ENCODE results near the gene C5orf47. TPM values are rescaled to one million over a fixed set of nuclear protein-coding genes. Genes with fewer than 3 reads are reported as not detected.
"Not testable (repeated sequence)": the region's sequence is repeated elsewhere in the genome, so short reads cannot be mapped to it uniquely, and the experiment has no call there.

C5orf47 gene
- polyA plus RNA-seq, 2 of the 4 experiments (the other 2 are of a cell fraction): 0.13 TPM; not detected in 1

DNA sequence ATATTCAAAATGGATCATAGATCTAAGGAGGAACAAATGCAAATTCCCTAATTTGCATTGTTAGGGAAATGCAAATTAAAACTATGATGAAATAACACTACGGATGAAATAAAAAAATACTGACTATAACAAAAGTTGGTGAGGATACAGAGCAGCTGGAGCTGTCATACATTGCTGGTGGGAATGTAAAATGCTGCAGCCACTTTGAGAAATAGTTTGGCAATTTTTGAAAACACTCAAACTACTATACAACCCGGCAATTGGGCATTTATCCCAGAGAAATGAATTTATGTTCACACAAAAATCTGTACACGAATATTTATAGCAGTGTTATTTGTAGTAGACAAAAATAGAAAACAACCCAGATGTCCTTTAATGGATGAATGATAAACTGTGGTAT is 22.5 kb downstream of the C5orf47 start:
- ATAC-seq (no peak), FAIRE-seq (no peak), DNase-seq (ENCODE audit: low read depth in 1 of 2, low spot score in 1 of 2) (no peak)
- TF ChIP-seq MAFK (IDR thresholded peaks at IDR 0.05; ENCODE audit: partially characterized antibody) (no peak), CHD2 (IDR thresholded peaks at IDR 0.05; ENCODE audit: low read length, partially characterized antibody) (no peak), ELK1 (IDR thresholded peaks at IDR 0.05; ENCODE audit: low read depth, low read length) (no peak)
- Histone ChIP-seq H3K4me2 (no peak overlapping the region), H3K4me1 (no peaks in the 10 kb centered on the region), H3K9me3 (no peaks in the 10 kb centered on the region), H3K27ac (no peak overlapping the region), H3K4me3 (no peak overlapping the region)
- ChIA-PET CTCF (interaction anchor here (0.6 to 1.7 kb wide), 3 partner anchors 23 to 1223 kb away, joined by 3 to 5 read pairs (median 3); partner anchors contain the start of gene NSG2), POLR2A (no interaction called here)
- 4% methylated on average over 3 of the region's 3 CpGs for WGBS (ENCODE audit: missing lambda C conversion rate)

DNA sequence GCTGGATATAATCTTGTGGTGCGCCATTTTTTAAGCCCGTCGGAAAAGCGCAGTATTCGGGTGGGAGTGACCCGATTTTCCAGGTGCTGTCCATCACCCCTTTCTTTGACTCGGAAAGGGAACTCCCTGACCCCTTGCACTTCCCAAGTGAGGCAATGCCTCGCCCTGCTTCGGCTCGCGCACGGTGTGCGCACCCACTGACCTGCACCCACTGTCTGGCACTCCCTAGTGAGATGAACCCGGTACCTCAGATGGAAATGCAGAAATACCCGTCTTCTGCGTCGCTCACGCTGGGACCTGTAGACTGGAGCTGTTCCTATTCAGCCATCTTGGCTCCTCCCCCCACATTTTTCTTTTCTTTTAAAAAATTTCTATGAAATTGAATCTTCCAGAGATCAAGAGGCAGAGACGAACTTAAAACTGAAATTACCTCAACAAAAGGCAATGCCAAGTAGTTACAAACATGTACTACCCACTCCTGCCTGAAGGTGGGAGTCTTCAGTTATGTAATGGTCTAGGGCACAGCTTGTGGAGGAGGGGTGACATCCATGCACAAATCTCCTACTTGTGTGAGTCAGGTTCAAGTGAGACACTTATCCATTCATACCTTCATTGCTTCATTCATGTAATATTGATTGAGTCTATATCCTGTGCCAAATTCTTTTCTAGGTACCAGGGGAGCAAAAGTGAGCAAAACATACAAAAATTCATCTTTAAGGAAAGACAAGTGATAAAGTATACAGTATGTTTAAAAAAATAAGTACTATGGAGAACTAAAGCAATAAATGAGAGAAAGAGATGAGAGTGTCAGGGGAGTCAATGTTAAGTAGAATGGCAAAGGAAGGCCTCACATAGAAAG is 31.3 kb downstream of the C5orf47 start:
- CTCF ChIA-PET: interaction anchor here (0.6 to 1.5 kb wide), 4 partner anchors 291 to 1033 kb away, joined by 3 to 10 read pairs (median 4); no protein-coding TSS in a partner anchor
- H3K9me3 ChIP-seq, H3K4me3 ChIP-seq, POLR2A ChIA-PET, H3K4me1 ChIP-seq, H3K27ac ChIP-seq: not testable (repeated sequence)
- WGBS (ENCODE audit: missing lambda C conversion rate): 62% methylated on average over 17 of the region's 19 CpGs
- peak; percentile 62 to 85; a peak in 5 of 6 replicates for ATAC-seq
- FAIRE-seq: peak; percentile 83
- H3K4me2 ChIP-seq: peak overlapping the region; percentile 47; the same call in 1 of the 3 replicates
- DNase-seq (ENCODE audit: low read depth in 1 of 2, low spot score in 1 of 2): peak; percentile 44 to 72
- TF ChIP-seq, protein P1, sequence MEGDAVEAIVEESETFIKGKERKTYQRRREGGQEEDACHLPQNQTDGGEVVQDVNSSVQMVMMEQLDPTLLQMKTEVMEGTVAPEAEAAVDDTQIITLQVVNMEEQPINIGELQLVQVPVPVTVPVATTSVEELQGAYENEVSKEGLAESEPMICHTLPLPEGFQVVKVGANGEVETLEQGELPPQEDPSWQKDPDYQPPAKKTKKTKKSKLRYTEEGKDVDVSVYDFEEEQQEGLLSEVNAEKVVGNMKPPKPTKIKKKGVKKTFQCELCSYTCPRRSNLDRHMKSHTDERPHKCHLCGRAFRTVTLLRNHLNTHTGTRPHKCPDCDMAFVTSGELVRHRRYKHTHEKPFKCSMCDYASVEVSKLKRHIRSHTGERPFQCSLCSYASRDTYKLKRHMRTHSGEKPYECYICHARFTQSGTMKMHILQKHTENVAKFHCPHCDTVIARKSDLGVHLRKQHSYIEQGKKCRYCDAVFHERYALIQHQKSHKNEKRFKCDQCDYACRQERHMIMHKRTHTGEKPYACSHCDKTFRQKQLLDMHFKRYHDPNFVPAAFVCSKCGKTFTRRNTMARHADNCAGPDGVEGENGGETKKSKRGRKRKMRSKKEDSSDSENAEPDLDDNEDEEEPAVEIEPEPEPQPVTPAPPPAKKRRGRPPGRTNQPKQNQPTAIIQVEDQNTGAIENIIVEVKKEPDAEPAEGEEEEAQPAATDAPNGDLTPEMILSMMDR (IDR thresholded peaks at IDR 0.05): peak; percentile 53
- peak; percentile 31; the same call in 2 of the 3 replicates for TF ChIP-seq SMC3 (IDR thresholded peaks at IDR 0.05)
- TF ChIP-seq RAD21 (conservative IDR thresholded peaks at IDR 0.05 in 1 of 2, IDR thresholded peaks at IDR 0.05 in 1 of 2): peak; percentile 62 to 82

DNA sequence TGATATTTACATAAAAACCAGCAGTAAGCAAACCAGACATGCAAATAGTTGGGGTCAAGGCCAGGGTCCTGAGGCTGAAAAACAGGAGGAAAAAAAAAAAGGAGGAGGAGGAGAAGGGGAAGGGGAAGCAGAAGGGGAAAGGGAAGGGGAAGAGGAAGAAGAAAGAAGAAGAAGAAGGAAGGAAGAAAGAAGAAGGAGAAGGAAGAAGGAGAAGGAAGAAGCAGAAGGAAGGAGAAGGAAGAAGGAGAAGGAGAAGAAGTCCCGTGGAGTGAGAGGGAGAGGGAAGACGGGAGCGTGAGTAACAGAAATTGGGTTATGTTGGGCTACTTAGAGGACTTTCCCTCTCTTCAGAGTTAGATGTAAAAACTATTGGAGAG is 31.9 kb downstream of the C5orf47 start:
- FAIRE-seq (no peak), ATAC-seq (no peak), DNase-seq (ENCODE audit: low read depth in 1 of 2, low spot score in 1 of 2) (no peak)
- Histone ChIP-seq H3K9me3 (no peaks in the 10 kb centered on the region), H3K27ac (no peak overlapping the region), H3K4me1 (no peaks in the 10 kb centered on the region), H3K4me2 (no peak overlapping the region), H3K4me3 (no peak overlapping the region)
- ChIA-PET POLR2A (no interaction called here), CTCF (interaction anchor here (0.6 to 1.5 kb wide), 3 partner anchors 290 to 1034 kb away, joined by 3 to 10 read pairs (median 3); no protein-coding TSS in a partner anchor)
- no peak for TF ChIP-seq HEYL (CRISPR knock-in tag; IDR thresholded peaks at IDR 0.05)
- TF ChIP-seq EHF (CRISPR knock-in tag; IDR thresholded peaks at IDR 0.05): no peak
- no peak for TF ChIP-seq KDM5A (IDR thresholded peaks at IDR 0.05)
- TF ChIP-seq POLR2AphosphoS2 (conservative IDR thresholded peaks at IDR 0.05; ENCODE audit: low read length): no peak
- no peak for TF ChIP-seq ZC3H11A (IDR thresholded peaks at IDR 0.05)
- TF ChIP-seq HOXB13 (CRISPR knock-in tag; IDR thresholded peaks at IDR 0.05; ENCODE audit: low read depth): no peak
- TF ChIP-seq CHD4 (IDR thresholded peaks at IDR 0.05; ENCODE audit: borderline replicate concordance): no peak
- TF ChIP-seq ESRRA (IDR thresholded peaks at IDR 0.05; ENCODE audit: borderline replicate concordance, low read length): no peak
- no peak for TF ChIP-seq RCOR1 (IDR thresholded peaks at IDR 0.05; ENCODE audit: low read depth, low read length)
- TF ChIP-seq, protein P2, sequence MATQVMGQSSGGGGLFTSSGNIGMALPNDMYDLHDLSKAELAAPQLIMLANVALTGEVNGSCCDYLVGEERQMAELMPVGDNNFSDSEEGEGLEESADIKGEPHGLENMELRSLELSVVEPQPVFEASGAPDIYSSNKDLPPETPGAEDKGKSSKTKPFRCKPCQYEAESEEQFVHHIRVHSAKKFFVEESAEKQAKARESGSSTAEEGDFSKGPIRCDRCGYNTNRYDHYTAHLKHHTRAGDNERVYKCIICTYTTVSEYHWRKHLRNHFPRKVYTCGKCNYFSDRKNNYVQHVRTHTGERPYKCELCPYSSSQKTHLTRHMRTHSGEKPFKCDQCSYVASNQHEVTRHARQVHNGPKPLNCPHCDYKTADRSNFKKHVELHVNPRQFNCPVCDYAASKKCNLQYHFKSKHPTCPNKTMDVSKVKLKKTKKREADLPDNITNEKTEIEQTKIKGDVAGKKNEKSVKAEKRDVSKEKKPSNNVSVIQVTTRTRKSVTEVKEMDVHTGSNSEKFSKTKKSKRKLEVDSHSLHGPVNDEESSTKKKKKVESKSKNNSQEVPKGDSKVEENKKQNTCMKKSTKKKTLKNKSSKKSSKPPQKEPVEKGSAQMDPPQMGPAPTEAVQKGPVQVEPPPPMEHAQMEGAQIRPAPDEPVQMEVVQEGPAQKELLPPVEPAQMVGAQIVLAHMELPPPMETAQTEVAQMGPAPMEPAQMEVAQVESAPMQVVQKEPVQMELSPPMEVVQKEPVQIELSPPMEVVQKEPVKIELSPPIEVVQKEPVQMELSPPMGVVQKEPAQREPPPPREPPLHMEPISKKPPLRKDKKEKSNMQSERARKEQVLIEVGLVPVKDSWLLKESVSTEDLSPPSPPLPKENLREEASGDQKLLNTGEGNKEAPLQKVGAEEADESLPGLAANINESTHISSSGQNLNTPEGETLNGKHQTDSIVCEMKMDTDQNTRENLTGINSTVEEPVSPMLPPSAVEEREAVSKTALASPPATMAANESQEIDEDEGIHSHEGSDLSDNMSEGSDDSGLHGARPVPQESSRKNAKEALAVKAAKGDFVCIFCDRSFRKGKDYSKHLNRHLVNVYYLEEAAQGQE (IDR thresholded peaks at IDR 0.05): no peak
- no peak for TF ChIP-seq CHD2 (IDR thresholded peaks at IDR 0.05; ENCODE audit: low read length, partially characterized antibody)
- no peak for TF ChIP-seq JUN (IDR thresholded peaks at IDR 0.05)
- no peak for TF ChIP-seq BHLHE40 (IDR thresholded peaks at IDR 0.05; ENCODE audit: low read depth, low read length)
- TF ChIP-seq EHMT2 (IDR thresholded peaks at IDR 0.05; ENCODE audit: low read depth): no peak
- no peak for TF ChIP-seq MAZ (IDR thresholded peaks at IDR 0.05; ENCODE audit: borderline replicate concordance, low read depth, low read length)
- TF ChIP-seq ZNF302 (CRISPR knock-in tag; IDR thresholded peaks at IDR 0.05): no peak
- no peak for TF ChIP-seq HOXA7 (CRISPR knock-in tag; IDR thresholded peaks at IDR 0.05)
- no peak for TF ChIP-seq MYC (IDR thresholded peaks at IDR 0.05; ENCODE audit: borderline replicate concordance, low read length)
- no peak for TF ChIP-seq HDAC2 (IDR thresholded peaks at IDR 0.05)
- 9% methylated on average over 3 of the region's 3 CpGs for WGBS (ENCODE audit: missing lambda C conversion rate)
